Natural killer cell (primary cell): ENCODE measurements around the gene RPL15. TPM values are rescaled to one million over a fixed set of nuclear protein-coding genes. Genes with fewer than 3 reads are reported as not detected.

Experiments used
- ATAC-seq, 3 donors: fragments of 150-1000 bp in 2 of 3; fragments of 200-7000 bp in 1 of 3; cut with Tn5 transposase; 1 replicate in 1 of 3; 2 replicates in 2 of 3; pipeline ENCODE4 v1.10.0; 2021; ENCODE audit warnings: mild to moderate bottlenecking in 2 of 3, moderate library complexity in 2 of 3
- DNase-seq, 2 donors: peaks; one replicate each; pipeline versions ENCODE4 v3.0.0 to v3.0.0-alpha.2; 2013 to 2021; ENCODE audit warnings: mixed read lengths in 1 of 2
- H3K27ac ChIP-seq: one replicate; pipeline ENCODE4 v1.5.1; 2013; ENCODE audit warnings: mild to moderate bottlenecking, low read length
- H3K27me3 ChIP-seq: one replicate; pipeline ENCODE4 v1.6.1; 2013; ENCODE audit warnings: low read length; ENCODE audit not compliant: control insufficient read depth, insufficient read depth
- H3K36me3 ChIP-seq: one replicate; pipeline ENCODE4 v1.6.1; 2013; ENCODE audit warnings: low read length; ENCODE audit not compliant: control insufficient read depth, insufficient read depth
- H3K4me1 ChIP-seq: one replicate; pipeline ENCODE4 v1.6.1; 2013; ENCODE audit warnings: low read length; ENCODE audit not compliant: control insufficient read depth, insufficient read depth
- H3K4me3 ChIP-seq: one replicate; pipeline ENCODE4 v1.5.1; 2013; ENCODE audit warnings: low read length
- H3K9me3 ChIP-seq: one replicate; pipeline ENCODE4 v1.6.1; 2013; ENCODE audit warnings: low read length; ENCODE audit not compliant: control insufficient read depth, insufficient read depth
- H3K27ac Mint-ChIP-seq, 2 donors: one replicate each; pipeline ENCODE4 v1.8.0; 2022; ENCODE audit warnings: mild to moderate bottlenecking in 2 of 2, mixed read lengths in 2 of 2, moderate library complexity in 1 of 2
- H3K27me3 Mint-ChIP-seq, 2 donors: one replicate each; pipeline ENCODE4 v1.8.0; 2022; ENCODE audit warnings: low read depth in 2 of 2, mixed read lengths in 2 of 2
- H3K36me3 Mint-ChIP-seq: one replicate; pipeline ENCODE4 v1.8.0; 2022; ENCODE audit warnings: mixed read lengths
- H3K4me1 Mint-ChIP-seq, 2 donors: one replicate each; pipeline ENCODE4 v1.8.0; 2022; ENCODE audit warnings: mixed read lengths in 2 of 2
- H3K4me3 Mint-ChIP-seq: one replicate; pipeline ENCODE4 v1.8.0; 2022; ENCODE audit warnings: mild to moderate bottlenecking, moderate library complexity, mixed read lengths
- H3K9me3 Mint-ChIP-seq, 2 donors: one replicate each; pipeline ENCODE4 v1.8.0; 2022; ENCODE audit warnings: mixed read lengths in 2 of 2
- CTCF ChIP-seq: fragments of 200-600 bp; IDR thresholded peaks from one replicate; pipeline ENCODE4 v1.8.0; 2022; ENCODE audit warnings: antibody characterized with exemption
- WGBS: methylation state at CpG from one replicate; pipeline ENCODE4 v1.1.7; 2013; ENCODE audit warnings: missing lambda C conversion rate; ENCODE audit not compliant: insufficient coverage; 5-methylcytosine and 5-hydroxymethylcytosine counted together
- intact Hi-C: fragments of 100-400 bp; cut with micrococcal nuclease; formaldehyde crosslinking; loops from one replicate; pipeline ENCODE4 v1.14.2; 2022
- total RNA-seq, 4 donors: library from RNA; stranded (reverse); fragments of 120-200 nt in 1 of 4; gene quantifications; one replicate each; pipeline versions ENCODE4 v1.2.3 to v1.2.4, GENCODE V29; 2013 to 2022

Gene RPL15
- total RNA-seq, 3 donors from 2014 or later (not counting 1 experiment from before 2014, with no cell fraction given), result 1,116 to 1,338 (median 1,291) TPM

- no peak for DNase-seq
- H3K4me1 ChIP-seq, result peaks cover 6% of the 10 kb centered on the region
- TF ChIP-seq CTCF, result no peak
- 100% methylated on average over 5 of the region's 5 CpGs for WGBS
- Mint-ChIP-seq H3K27me3 (no peaks in the 10 kb centered on the region), H3K36me3 (peaks cover 19% of the 10 kb centered on the region), H3K4me3 (no peak overlapping the region), H3K9me3 (no peaks in the 10 kb centered on the region), H3K27ac (peak overlapping the region in 1 of 2 donors; percentile 21), H3K4me1 (peaks cover 20 to 25% of the 10 kb centered on the region in 2 donors)
- intact Hi-C loops, result no loop called here
- no peaks in the 10 kb centered on the region for H3K27me3 ChIP-seq
- H3K4me3 ChIP-seq, result no peak overlapping the region
- H3K36me3 ChIP-seq, result peaks cover 39% of the 10 kb centered on the region
- ATAC-seq, result no peak
- H3K27ac ChIP-seq, result no peak overlapping the region
- no peaks in the 10 kb centered on the region for H3K9me3 ChIP-seq
Measured at GRCh38 chr3:23961913-23962312, 45.0 kb downstream of the RPL15 start.

- no peak overlapping the region for H3K4me3 Mint-ChIP-seq
- Histone ChIP-seq H3K4me1 (no peaks in the 10 kb centered on the region), H3K4me3 (no peak overlapping the region), H3K36me3 (peaks cover 58% of the 10 kb centered on the region), H3K27me3 (no peaks in the 10 kb centered on the region), H3K9me3 (no peaks in the 10 kb centered on the region), H3K27ac (no peak overlapping the region)
- peak overlapping the region in 1 of 2 donors; percentile 67 for H3K27ac Mint-ChIP-seq
- intact Hi-C loops, result no loop called here
- H3K36me3 Mint-ChIP-seq, result peaks cover 29% of the 10 kb centered on the region
- TF ChIP-seq CTCF, result no peak
- H3K9me3 Mint-ChIP-seq, result no peaks in the 10 kb centered on the region
- 98% methylated on average over 3 of the region's 3 CpGs for WGBS
- ATAC-seq, result no peak
- DNase-seq, result no peak
- no peaks in the 10 kb centered on the region for H3K27me3 Mint-ChIP-seq
- H3K4me1 Mint-ChIP-seq, result peaks cover 9 to 19% of the 10 kb centered on the region in 2 donors
Measured at GRCh38 chr3:23964537-23965235, 47.8 kb downstream of the RPL15 start.

GRCh38 chr3:23966328-23966727 is 49.4 kb downstream of the RPL15 start:
- intact Hi-C loops, result no loop called here
- H3K4me1 Mint-ChIP-seq, result peaks cover 8 to 18% of the 10 kb centered on the region in 2 donors
- H3K27ac Mint-ChIP-seq, result no peak overlapping the region
- Histone ChIP-seq H3K36me3 (peaks cover 52% of the 10 kb centered on the region), H3K4me3 (no peak overlapping the region), H3K4me1 (no peaks in the 10 kb centered on the region), H3K9me3 (no peaks in the 10 kb centered on the region), H3K27me3 (no peaks in the 10 kb centered on the region), H3K27ac (no peak overlapping the region)
- DNase-seq, result no peak
- peak overlapping the region; percentile 17 for H3K4me3 Mint-ChIP-seq
- no peaks in the 10 kb centered on the region for H3K27me3 Mint-ChIP-seq
- H3K9me3 Mint-ChIP-seq, result no peaks in the 10 kb centered on the region
- TF ChIP-seq CTCF, result no peak
- ATAC-seq, result no peak
- H3K36me3 Mint-ChIP-seq, result peaks cover 29% of the 10 kb centered on the region
- WGBS, result 93% methylated on average over 1 of the region's 1 CpG
